Islet precursor cell (in vitro differentiated cells): ENCODE measurements around the gene CFAP91.

Source experiments
- DNase-seq: peaks from one replicate; pipeline ENCODE4 v3.0.0-alpha.2; 2018

Gene CFAP91

GRCh38 chr3:119745942-119746341, 43.1 kb downstream of the CFAP91 start:
- DNase-seq = no peak

- no peak for DNase-seq
Measured at GRCh38 chr3:119746423-119746822, 43.6 kb downstream of the CFAP91 start.

- no peak for DNase-seq
Measured at GRCh38 chr3:119747357-119747756, 44.5 kb downstream of the CFAP91 start.

- DNase-seq = no peak
Measured at GRCh38 chr3:119748991-119749390, 46.2 kb downstream of the CFAP91 start.

- no peak for DNase-seq
Measured at GRCh38 chr3:119751423-119751822, 48.6 kb downstream of the CFAP91 start.
